Activated T-helper 1 cell treated with anti-CD3 and anti-CD28 coated beads, Interleukin-2, amount 50 U/mL, for 16 hours (primary cell): Measurements from ENCODE around the gene ANKRD9.

Source experiments
- DNase-seq, 2 donors: peaks; one replicate each; pipeline ENCODE4 v3.0.0-alpha.2; 2020; ENCODE audit warnings: low read depth in 1 of 2, low spot score in 1 of 2

ANKRD9 gene

GRCh38 chr14:102479107-102479506 lies 30.5 kb downstream of the ANKRD9 start:
- no peak for DNase-seq

DNA sequence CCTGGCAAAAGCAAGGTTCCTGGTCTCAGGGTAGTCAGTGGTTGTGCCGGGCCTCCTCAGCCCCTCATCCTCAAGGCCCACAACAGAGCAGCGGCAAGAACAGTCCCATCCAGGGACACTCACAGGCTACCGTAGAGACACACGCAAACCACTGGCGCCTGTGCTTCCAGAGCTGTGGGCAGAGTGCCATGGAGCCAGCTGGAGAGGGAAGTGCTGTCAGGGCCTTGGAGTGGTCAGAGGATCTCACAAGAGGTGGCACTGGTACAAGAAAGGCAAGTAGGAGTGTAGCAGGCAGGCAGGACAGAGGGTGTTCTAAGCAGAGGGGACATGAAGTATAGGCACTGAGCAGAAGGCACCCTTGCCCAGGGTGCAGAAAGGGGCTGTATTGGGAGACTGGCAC lies 34.6 kb downstream of the ANKRD9 start:
- no peak for DNase-seq

DNA sequence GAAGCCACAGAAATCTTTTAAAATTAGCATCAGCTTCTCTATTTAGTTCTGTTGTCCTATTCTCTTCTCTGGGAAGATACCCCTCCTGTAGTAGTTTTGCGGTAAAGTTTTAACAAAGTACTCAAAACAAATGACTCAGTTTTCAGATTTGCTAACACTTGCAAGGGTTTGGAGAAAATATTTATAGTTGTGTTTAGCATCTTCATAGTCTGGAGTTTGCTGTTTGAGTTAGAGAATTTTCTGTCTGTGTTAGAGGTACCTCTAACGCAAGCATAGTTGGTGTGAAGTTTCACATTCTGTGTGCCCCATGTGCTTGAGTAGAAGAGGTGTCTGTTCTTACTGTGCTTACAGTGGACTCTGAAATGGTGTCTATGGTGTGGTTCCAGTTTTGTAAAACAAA lies 36.0 kb downstream of the ANKRD9 start:
- DNase-seq, result no peak

DNA sequence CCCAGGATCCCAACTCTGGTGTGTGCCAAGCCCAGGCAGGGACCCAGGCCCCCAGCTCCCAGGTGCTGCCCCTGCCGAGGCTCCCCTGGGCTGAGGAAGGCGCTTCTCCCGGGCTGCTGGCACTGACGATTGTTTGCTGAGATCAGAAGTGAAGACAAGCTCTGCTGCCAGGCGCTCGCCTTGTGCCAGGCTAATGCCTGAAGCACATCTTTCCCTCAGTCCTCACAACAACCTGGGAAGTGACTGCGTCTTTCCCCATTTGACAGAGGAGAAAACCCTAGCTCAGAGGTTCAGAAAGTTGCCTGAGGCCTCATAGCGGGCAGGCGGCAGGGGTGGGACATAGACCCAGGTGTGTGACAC lies 36.8 kb downstream of the ANKRD9 start:
- no peak for DNase-seq

- no peak for DNase-seq
Measured at GRCh38 chr14:102471921-102472790, 37.4 kb downstream of the ANKRD9 start.

DNA sequence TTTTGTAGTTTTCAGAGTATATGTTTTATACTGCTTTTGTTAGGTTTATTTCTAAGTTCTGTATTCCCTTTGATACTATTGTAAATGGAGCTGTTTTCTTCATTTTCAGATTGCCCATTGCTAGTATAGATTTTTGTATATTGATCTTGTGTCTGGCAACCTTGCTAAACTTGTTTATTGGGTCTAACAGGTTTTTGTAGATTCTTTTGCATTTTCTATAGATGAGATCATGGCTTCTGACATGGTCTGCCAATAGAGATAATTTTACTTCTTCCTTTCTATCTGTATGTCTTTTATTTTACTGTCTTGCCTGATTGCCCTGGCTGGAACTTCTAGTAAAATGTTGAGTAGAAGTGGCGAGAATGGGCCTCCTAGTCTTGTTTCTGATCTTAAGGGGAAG lies 40.3 kb downstream of the ANKRD9 start:
- DNase-seq, result no peak

- DNase-seq, result no peak
Measured at GRCh38 chr14:102464846-102465341, 44.7 kb downstream of the ANKRD9 start.

DNA sequence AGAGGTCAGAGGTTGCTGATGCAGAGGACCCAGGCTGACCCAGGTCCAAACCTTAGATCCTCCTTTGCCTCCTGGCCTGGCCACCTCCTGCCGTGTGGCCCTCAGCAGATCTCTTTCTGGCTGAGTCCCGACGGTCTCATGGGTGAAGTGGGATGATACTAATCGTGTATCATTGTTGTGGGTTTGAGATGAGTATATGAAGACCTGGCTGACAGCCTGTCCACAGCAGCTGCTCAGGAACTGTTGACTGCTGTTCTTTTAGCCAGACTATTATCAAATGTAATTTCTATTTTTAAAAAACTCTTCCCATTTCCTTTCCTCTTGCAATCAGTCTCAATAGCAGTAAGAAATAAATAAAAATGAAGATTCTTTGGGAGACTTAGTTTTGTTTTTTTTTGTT lies 45.6 kb downstream of the ANKRD9 start:
- DNase-seq, result no peak

- no peak for DNase-seq
Measured at GRCh38 chr14:102462391-102462790, 47.2 kb downstream of the ANKRD9 start.

- no peak for DNase-seq
Measured at GRCh38 chr14:102461490-102462338, 47.9 kb downstream of the ANKRD9 start.

DNA sequence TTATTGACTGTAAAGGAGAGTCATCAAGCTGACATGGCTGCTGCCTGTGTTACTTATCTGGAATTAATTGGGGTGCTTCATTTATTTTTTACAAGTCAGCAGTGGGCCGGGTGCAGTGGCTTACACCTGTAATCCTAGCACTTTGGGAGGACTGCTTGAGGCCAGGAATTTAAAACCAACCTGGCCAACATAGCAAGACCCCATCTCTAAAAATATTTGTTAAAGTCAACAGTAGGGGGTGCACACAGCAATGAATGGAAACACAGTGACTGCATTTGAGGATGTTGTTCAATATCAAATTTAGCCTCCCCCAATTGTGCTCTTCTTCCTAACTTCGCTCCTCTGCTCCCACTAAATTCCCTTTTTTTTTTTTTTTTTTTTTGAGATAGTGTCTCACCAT lies 52.1 kb downstream of the ANKRD9 start:
- DNase-seq, result no peak

DNA sequence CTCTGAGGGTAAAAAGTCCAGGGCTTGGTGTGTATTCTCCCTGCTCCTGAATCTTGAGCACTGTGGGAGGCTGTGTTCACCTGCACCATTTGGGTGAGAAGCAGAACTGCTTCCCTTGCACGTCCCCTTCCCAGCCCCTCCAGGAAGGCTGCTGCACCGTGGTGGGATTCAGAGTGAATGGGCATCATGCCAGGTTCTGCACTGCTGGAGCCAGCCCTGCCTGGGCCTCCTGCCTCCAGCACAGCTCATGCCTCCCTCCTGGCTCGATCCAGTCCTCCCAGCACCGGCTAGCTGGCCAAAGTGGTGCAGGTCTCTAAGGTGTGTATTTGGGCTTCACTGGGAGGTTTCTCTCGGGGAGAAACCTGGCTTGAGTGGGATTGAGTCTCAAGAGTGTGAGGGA lies 54.9 kb downstream of the ANKRD9 start:
- DNase-seq, result no peak

GRCh38 chr14:102452302-102452701 lies 57.3 kb downstream of the ANKRD9 start:
- DNase-seq, result no peak
